IPS-18a (cell line): ENCODE data around the gene AGPAT1.
"Not testable (repeated sequence)": the region's sequence is repeated elsewhere in the genome, so short reads cannot be mapped to it uniquely, and the experiment has no call there.

ENCODE experiments used
- H3K27ac ChIP-seq: one replicate; pipeline ENCODE4 v1.5.1; 2013; ENCODE audit warnings: low read length
- H3K27me3 ChIP-seq: one replicate; pipeline ENCODE4 v1.6.1; 2013; ENCODE audit warnings: mild to moderate bottlenecking, low read length; ENCODE audit not compliant: control insufficient read depth, insufficient read depth
- H3K36me3 ChIP-seq: one replicate; pipeline ENCODE4 v1.6.1; 2013; ENCODE audit warnings: low read depth, low read length; ENCODE audit not compliant: control insufficient read depth
- H3K4me1 ChIP-seq: one replicate; pipeline ENCODE4 v1.6.1; 2013; ENCODE audit warnings: low read depth, low read length; ENCODE audit not compliant: control insufficient read depth
- H3K4me3 ChIP-seq: one replicate; pipeline ENCODE4 v1.5.1; 2013; ENCODE audit warnings: low read length
- H3K9ac ChIP-seq: one replicate; pipeline ENCODE4 v1.6.1; 2013; ENCODE audit warnings: mild to moderate bottlenecking, low read length, moderate library complexity
- H3K9me3 ChIP-seq: one replicate; pipeline ENCODE4 v1.6.1; 2013; ENCODE audit warnings: low read depth, low read length; ENCODE audit not compliant: control insufficient read depth

Gene AGPAT1

DNA sequence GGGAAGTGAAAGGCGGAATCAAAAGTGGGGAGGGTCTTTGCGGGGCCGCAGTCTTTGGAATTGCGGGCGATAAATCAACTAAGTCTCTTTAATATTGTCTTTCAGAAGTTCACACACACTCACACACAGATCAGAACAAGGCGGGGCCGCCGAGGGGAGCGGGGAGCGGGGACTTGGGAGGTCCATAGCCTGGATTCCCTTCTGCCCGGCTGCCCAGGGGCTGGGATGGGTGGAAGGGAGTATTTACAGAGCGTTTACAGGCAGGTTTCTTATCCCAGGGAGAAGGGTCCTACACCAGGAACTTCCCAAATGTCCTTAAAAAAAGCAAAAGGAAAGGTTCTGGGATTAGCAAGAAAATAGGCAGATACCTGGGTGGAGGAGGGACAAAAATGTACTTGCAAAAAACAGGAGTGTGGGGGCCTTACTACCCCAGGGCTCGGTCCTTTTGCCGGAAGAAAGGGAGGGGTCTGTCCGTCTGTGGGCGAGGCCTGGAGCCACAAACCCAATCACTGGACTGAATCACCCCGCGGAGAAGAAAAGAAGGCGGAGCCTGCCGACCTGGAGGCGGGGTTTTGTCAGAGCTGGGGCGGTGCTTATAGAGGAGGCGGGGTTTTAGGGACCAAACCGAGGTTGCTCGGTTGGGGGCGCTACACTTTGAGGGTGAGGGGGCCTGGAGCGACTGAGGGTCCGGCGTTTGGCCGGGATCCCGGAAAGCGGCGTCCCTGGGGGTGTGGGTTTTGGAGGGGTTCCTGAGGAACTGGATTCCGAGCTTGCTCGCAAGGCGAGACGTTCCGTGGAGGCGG is 27.4 kb downstream of the AGPAT1 start:
- no peak overlapping the region for H3K4me3 ChIP-seq
- H3K27ac ChIP-seq = no peak overlapping the region
- H3K9me3 ChIP-seq = no peaks in the 10 kb centered on the region
- H3K27me3 ChIP-seq = peaks cover 35% of the 10 kb centered on the region
- H3K9ac ChIP-seq = no peak overlapping the region
- H3K36me3 ChIP-seq = no peaks in the 10 kb centered on the region
- H3K4me1 ChIP-seq = peaks cover 24% of the 10 kb centered on the region

DNA sequence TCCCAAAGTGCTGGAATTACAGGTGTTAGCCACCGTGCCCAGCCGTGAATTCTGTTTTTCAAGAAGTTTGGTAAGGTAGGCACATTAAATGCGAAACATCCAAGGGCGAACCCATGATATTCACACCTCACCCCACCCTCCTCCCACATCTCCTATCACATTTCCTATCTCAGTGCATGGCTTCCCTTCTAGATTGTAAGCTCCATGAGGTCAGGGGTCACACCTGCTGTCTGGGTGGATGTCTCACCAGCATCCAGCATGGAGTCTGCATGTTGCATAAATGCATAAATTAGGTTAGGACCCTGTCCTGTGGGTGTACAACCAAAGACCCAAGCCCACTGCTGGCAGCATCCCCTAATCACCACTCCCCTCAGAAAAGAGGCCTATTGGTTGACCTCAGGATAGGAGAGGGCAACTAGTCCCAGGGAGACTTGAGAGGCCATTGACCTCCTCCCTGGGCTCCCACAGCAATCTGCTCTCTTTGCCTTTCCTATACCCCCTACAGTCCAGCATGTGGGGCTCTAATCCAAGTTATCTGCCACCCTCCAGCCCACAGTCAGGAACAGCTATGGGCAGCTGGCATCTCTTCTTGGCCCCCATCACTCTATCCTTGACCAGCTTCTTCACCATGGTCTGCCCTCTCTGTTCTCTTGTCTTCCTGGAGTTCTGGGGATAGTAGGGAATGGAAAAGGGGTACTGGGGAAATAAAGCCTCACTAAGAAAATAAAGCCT is 28.3 kb downstream of the AGPAT1 start:
- Histone ChIP-seq H3K4me3 (no peak overlapping the region), H3K9me3 (no peaks in the 10 kb centered on the region), H3K27ac (no peak overlapping the region), H3K27me3 (peaks cover 28% of the 10 kb centered on the region), H3K4me1 (peaks cover 18% of the 10 kb centered on the region), H3K36me3 (no peaks in the 10 kb centered on the region), H3K9ac (no peak overlapping the region)

DNA sequence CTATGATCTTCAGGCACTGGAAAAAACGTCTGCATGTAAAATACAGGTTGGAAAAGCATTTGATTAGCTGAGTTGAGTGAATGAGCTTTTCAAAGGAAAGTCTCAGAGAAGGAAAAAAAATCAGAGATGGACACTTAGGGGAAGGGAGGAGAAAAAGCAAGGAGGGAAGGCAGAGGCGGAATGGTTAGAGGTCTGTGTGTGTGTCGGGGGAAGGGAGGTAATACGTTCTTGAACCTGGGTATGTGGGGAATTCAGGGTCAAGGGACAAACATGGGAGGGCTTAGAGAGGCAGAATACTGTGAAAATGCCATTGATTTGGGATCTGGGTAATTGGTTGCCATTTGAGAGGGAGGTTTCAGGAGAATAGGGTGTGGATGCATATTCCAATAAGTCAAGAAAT is 29.2 kb downstream of the AGPAT1 start:
- no peaks in the 10 kb centered on the region for H3K9me3 ChIP-seq
- H3K36me3 ChIP-seq = no peaks in the 10 kb centered on the region
- H3K27ac ChIP-seq = no peak overlapping the region
- H3K27me3 ChIP-seq = peaks cover 21% of the 10 kb centered on the region
- H3K4me3 ChIP-seq = no peak overlapping the region
- H3K9ac ChIP-seq = no peak overlapping the region
- peaks cover 12% of the 10 kb centered on the region for H3K4me1 ChIP-seq

DNA sequence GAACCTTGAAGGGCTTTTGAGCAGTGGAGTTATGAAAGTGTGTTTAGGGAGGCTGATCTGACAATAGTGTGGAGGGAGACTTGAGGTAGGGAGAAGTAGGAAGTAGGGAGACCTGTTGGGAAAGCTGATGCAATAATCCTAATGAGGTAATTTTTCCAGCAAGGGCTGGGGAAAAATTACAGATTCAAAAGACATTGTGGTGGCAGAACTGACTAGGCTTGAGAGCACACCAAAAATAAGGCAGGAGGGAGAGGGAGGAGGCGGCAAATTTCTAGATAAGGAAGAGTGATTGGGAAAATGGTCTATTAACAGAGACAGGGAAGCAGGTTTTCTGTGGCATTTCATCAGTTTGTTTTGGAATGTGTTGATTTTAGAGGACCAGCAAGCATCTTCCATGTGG is 29.6 kb downstream of the AGPAT1 start:
- H3K27me3 ChIP-seq = peaks cover 19% of the 10 kb centered on the region
- H3K9me3 ChIP-seq = no peaks in the 10 kb centered on the region
- no peak overlapping the region for H3K4me3 ChIP-seq
- H3K9ac ChIP-seq = no peak overlapping the region
- no peaks in the 10 kb centered on the region for H3K36me3 ChIP-seq
- H3K4me1 ChIP-seq = peaks cover 9% of the 10 kb centered on the region
- H3K27ac ChIP-seq = no peak overlapping the region

DNA sequence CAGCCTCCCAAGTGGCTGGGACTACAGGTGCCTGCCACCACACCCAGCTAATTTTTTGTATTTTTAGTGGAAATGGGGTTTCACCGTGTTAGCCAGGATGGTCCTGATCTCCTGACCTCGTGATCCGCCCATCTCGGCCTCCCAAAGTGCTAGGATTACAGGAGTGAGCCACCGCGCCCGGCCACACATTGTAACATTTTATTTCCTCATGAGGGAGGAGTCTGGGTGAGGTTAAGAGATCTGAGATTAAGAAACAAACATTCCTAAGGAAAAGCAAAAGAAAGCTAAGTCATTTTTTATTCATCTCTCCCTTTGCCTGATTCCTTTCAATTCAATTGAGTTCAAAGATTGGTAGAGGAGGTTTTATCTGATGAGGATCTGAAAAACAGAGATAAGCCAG is 31.6 kb downstream of the AGPAT1 start:
- not testable (repeated sequence) for H3K36me3 ChIP-seq, H3K9ac ChIP-seq, H3K4me1 ChIP-seq, H3K27ac ChIP-seq, H3K9me3 ChIP-seq, H3K27me3 ChIP-seq, H3K4me3 ChIP-seq

DNA sequence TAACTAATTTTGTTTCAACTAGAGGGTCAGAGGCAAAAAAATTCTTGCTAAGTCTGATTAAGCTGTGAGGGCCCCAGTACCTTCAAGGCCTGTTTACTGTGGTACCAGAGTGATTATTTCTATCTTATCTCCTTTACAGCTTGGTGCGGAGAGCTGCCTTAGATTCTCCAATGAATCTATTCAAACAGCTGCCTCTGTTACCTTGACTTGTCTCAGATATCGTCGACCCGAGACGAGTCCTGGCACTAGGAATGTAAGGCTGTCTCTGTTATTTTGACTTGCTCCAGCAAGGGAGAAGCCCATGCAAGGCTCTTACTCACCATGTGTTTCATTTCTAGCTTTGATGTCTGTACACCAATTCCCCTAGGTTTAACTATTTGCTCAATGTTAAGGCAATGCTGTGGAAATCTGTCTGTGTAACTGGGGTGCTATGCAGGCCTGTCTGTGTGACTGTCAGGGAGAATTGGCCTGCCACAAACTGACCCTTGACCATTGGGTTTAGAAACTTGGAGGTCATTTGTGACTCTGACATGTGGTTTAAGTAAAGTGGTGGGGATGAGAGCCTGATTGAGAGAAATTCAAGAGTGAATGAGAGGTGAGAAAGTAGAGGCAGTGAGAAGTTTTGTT is 35.4 kb downstream of the AGPAT1 start:
- Histone ChIP-seq H3K9ac (no peak overlapping the region), H3K4me3 (no peak overlapping the region), H3K27ac (no peak overlapping the region), H3K27me3 (no peaks in the 10 kb centered on the region), H3K9me3 (no peaks in the 10 kb centered on the region), H3K36me3 (no peaks in the 10 kb centered on the region), H3K4me1 (no peaks in the 10 kb centered on the region)

DNA sequence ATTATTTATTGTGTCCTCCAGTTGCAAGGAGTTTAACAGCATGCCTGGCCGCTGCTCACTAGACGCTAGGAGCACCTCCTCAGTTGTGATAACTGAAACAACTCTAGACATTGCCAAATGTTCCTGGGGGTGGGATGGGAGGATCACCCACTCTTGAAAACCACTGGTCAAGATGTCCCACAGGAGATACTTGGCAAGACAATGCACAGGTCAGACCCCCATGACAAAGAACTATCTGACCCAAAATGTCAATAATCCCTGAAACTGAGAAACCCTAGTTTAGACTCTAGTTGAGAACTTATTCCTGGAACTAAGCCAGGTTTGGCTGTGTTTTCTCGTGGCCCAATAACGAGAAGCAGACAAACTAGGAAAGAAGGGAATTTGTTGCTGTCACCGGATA is 36.3 kb downstream of the AGPAT1 start:
- no peaks in the 10 kb centered on the region for H3K36me3 ChIP-seq
- H3K4me3 ChIP-seq = no peak overlapping the region
- H3K4me1 ChIP-seq = no peaks in the 10 kb centered on the region
- H3K9ac ChIP-seq = no peak overlapping the region
- H3K27me3 ChIP-seq = no peaks in the 10 kb centered on the region
- H3K27ac ChIP-seq = no peak overlapping the region
- H3K9me3 ChIP-seq = no peaks in the 10 kb centered on the region

DNA sequence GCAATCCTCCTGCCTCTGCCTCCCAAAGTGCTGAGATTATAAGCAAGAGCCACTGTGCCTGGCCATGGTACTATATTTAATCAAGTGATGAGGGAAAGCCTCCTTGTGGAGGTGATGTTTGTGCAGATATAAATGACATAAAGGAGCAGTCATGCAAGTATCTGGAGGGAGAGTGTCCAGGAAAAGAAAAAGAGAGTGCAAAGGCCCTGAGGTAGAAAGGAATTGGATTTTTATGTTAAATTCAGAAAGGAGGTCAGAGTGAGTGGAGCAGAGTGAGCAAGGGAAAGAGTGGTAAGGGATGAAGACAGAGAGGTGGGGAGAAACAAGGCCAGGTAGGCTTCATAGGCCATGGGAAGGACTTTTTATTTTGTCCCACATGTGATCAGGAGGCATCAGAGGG is 38.4 kb downstream of the AGPAT1 start:
- H3K9me3 ChIP-seq = no peaks in the 10 kb centered on the region
- peaks cover 5% of the 10 kb centered on the region for H3K27me3 ChIP-seq
- H3K9ac ChIP-seq = no peak overlapping the region
- H3K4me3 ChIP-seq = no peak overlapping the region
- H3K36me3 ChIP-seq = no peaks in the 10 kb centered on the region
- H3K27ac ChIP-seq = no peak overlapping the region
- H3K4me1 ChIP-seq = no peaks in the 10 kb centered on the region

DNA sequence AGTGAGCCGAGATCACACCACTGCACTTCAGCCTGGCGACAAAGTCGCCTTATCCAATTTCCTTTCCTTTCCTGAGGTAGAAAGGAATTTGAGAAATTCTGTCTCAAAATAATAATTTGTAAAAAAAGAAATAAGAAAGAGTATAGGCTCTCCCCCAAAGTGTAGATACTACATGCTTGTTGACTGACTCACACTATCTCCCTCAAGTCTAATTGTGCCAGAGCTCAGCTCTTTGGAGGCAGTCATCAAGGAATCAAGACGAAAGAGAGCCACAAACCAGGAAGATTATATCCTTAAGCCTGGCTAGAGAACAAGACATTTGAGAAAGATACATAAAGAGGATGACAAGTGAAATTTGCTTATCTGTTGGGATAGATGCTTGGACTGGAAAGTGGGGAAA is 42.1 kb downstream of the AGPAT1 start:
- Histone ChIP-seq H3K9ac (no peak overlapping the region), H3K4me1 (peaks cover 7% of the 10 kb centered on the region), H3K27ac (no peak overlapping the region), H3K36me3 (no peaks in the 10 kb centered on the region), H3K4me3 (no peak overlapping the region), H3K9me3 (no peaks in the 10 kb centered on the region), H3K27me3 (peaks cover 5% of the 10 kb centered on the region)

DNA sequence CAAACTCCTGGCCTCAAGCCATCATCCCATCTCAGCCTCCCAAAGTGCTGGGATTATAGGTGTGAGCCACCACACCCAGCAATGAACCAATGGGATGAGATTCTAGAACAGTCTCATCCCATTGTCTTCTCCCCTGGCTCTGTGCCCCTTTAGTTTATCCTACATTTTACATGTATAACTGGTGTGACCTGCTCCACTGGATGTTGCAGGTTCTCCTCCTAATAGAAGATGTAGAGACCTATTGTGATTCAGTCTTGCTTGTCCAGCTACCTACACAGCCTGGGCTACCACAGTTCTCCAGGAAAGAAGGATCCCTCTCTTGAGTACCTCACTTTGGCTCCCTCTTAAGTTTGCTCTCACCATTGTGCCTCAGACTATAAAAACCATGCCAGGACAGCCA is 43.8 kb downstream of the AGPAT1 start:
- Histone ChIP-seq H3K27ac (no peak overlapping the region), H3K9me3 (no peaks in the 10 kb centered on the region), H3K36me3 (no peaks in the 10 kb centered on the region), H3K27me3 (peaks cover 5% of the 10 kb centered on the region), H3K4me3 (no peak overlapping the region), H3K9ac (no peak overlapping the region), H3K4me1 (peaks cover 7% of the 10 kb centered on the region)

DNA sequence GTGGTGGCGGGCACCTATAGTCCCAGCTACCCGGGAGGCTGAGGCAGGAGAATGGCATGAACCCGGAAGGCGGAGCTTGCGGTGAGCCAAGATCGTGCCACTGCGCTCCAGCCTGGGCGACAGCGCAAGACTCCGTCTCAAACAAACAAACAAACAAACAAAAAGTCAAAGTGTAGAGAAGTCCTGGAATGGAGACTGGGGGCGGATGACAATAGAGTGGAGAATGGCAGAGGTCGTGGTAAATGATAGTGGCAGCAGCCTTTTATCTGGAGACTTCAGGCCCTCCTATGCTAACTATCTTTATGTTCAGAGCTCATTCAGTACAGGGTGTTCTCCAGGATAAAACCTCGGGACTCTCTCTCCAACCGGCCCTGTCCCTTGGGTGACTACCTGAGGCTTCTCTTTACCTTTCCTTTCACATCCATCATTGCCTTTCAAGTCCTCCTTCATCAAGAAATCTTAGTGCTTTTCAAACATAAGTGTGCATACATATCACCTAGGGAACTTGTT is 44.4 kb downstream of the AGPAT1 start:
- Histone ChIP-seq H3K9ac (no peak overlapping the region), H3K27me3 (peaks cover 5% of the 10 kb centered on the region), H3K36me3 (no peaks in the 10 kb centered on the region), H3K4me3 (no peak overlapping the region), H3K27ac (no peak overlapping the region), H3K4me1 (peaks cover 7% of the 10 kb centered on the region), H3K9me3 (no peaks in the 10 kb centered on the region)
